Testis (tissue), 3 donors: ENCODE data around the gene PEAK3. TPM values are rescaled to one million over a fixed set of nuclear protein-coding genes. Genes with fewer than 3 reads are reported as not detected.

Source experiments
- DNase-seq: peaks from one replicate; pipeline ENCODE4 v3.0.0-alpha.2; 2019
- H3K27ac ChIP-seq, 2 donors: fragments of 200-600 bp; sonication (generic); one replicate each; pipeline ENCODE4 v1.5.1; 2019
- H3K27me3 ChIP-seq: fragments of 200-600 bp; sonication (generic); one replicate; pipeline ENCODE4 v1.5.1; 2019
- H3K36me3 ChIP-seq: fragments of 200-600 bp; sonication (generic); one replicate; pipeline ENCODE4 v1.5.1; 2017; ENCODE audit warnings: low read depth; ENCODE audit errors: missing control alignments
- H3K4me1 ChIP-seq: fragments of 200-600 bp; sonication (generic); one replicate; pipeline ENCODE4 v1.5.1; 2019
- H3K4me3 ChIP-seq, 2 donors: fragments of 200-600 bp; sonication (generic); one replicate each; pipeline ENCODE4 v1.5.1; 2017 to 2019
- H3K9me3 ChIP-seq: fragments of 200-600 bp; sonication (generic); one replicate; pipeline ENCODE4 v1.5.1; 2017
- POLR2A ChIP-seq: fragments of 450-650 bp; IDR thresholded peaks from one replicate; pipeline ENCODE4 v1.6.1; 2017; ENCODE audit warnings: antibody characterized with exemption, mild to moderate bottlenecking, moderate library complexity
- WGBS, 2 donors: methylation state at CpG; one replicate each; pipeline ENCODE4 v1.1.5; 2018; 5-methylcytosine and 5-hydroxymethylcytosine counted together
- intact Hi-C: fragments of 100-400 bp; cut with DNase I; formaldehyde crosslinking; loops from one replicate; pipeline ENCODE4 v1.15.1; 2023; ENCODE audit warnings: low total_unique reads
- polyA plus RNA-seq: library from polyadenylated mRNA; stranded (reverse); fragments of 350-450 nt; fragmentation: Illumina TruSeq; extraction: RNeasy Lipid Tissue Mini Kit (QIAGEN cat#74804); gene quantifications from one replicate; pipeline ENCODE4 v1.2.3, GENCODE V29; 2014; ENCODE audit warnings: low read depth, low replicate concordance; ENCODE audit not compliant: insufficient read depth
- total RNA-seq, 2 donors: library from RNA; depleted of rRNA; stranded (reverse); fragments of >200 nt; gene quantifications; one replicate each; pipeline ENCODE4 v1.2.3, GENCODE V29; 2016
- TF ChIP-seq, protein P1 (sequence below), 3 experiments: fragments of 450-650 bp in 2 of 3; fragments of 200-600 bp in 1 of 3; sonication (generic) in 1 of 3; IDR thresholded peaks; one replicate each; pipeline ENCODE4 v1.5.1; 2016 to 2019; ENCODE audit warnings: antibody characterized with exemption in 3 of 3, mild to moderate bottlenecking in 2 of 3, moderate library complexity in 1 of 3

Gene PEAK3
- total and polyA plus RNA-seq, 3 donors from 2014 or later: 0.16 to 0.55 (median 0.37) TPM

DNA sequence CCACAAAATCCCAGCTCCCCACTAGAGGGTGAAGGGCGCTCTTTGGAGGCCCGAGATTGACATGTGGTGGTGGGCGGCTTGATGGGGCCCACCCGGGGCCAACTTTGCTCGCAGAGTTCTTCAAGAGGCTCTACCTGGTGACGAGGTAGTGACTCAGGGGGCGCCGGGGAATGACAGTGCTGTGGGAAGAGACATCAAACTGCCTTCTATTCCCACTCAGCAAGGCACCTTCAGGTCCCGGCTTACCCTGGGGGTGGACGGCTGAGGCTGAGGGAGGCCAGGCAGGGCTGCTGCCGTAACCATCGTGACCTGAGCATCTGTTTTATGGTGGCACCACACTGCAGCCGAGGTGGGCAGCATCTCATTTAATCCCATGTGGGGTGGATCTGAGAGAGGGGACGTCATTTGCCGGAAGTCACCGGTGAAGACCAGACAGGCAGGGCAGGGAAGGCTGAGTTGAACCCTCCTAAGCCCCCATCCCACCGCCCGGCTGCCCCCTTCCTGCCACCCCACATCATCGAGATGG is 24.4 kb upstream of the PEAK3 start:
- DNase-seq: no peak
- H3K27me3 ChIP-seq: no peaks in the 10 kb centered on the region
- 79% methylated on average over 17 to 19 of the region's 19 CpGs for WGBS, 2 donors
- no peaks in the 10 kb centered on the region for H3K36me3 ChIP-seq
- no peak overlapping the region for H3K27ac ChIP-seq
- H3K4me3 ChIP-seq: no peak overlapping the region
- no peaks in the 10 kb centered on the region for H3K4me1 ChIP-seq
- no peaks in the 10 kb centered on the region for H3K9me3 ChIP-seq
- intact Hi-C loops: no loop called here
- no peak for TF ChIP-seq POLR2A
- TF ChIP-seq, protein P1, sequence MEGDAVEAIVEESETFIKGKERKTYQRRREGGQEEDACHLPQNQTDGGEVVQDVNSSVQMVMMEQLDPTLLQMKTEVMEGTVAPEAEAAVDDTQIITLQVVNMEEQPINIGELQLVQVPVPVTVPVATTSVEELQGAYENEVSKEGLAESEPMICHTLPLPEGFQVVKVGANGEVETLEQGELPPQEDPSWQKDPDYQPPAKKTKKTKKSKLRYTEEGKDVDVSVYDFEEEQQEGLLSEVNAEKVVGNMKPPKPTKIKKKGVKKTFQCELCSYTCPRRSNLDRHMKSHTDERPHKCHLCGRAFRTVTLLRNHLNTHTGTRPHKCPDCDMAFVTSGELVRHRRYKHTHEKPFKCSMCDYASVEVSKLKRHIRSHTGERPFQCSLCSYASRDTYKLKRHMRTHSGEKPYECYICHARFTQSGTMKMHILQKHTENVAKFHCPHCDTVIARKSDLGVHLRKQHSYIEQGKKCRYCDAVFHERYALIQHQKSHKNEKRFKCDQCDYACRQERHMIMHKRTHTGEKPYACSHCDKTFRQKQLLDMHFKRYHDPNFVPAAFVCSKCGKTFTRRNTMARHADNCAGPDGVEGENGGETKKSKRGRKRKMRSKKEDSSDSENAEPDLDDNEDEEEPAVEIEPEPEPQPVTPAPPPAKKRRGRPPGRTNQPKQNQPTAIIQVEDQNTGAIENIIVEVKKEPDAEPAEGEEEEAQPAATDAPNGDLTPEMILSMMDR (IDR thresholded peaks at IDR 0.05): no peak

DNA sequence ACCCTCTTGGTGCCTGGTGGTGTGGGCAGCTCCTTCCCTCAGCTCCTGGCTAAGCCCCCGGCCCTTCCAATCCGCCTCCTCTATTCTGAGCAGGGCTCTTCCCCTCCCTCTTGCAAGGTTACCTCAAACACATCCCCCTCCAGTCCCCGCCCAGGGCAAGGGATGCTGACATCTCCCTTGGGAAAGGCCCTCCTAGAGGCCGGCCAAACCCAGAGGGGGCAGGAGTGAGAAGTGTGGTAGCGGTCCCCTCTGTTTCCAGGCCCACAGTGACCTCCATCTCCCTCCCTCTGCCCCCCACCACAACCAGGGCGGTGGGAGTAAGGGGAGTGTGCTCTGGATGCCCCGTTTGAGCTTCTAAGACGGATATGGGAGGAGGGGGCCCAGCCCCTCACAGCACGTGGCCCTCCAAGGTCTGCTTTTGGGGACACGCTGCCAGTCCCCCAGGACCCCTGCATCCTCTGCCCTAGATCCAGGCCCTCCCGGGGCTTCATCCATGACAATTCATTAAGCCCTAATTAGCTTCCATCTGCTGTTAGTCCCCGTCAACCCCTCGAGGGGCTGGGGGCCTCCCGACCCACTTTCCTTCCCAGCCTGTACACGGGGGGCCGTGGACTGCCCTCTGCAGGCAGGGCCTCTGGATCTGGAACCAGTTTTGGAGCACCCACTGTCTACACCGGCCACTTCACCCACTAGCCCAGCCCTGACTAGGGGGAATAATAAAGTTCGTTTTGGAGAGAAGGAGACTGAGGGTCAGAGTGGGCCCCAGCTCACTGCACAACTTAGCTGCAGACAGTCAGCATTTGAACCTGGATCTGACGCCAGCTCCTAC is 23.7 kb upstream of the PEAK3 start:
- TF ChIP-seq POLR2A: no peak
- TF ChIP-seq, protein P1 (IDR thresholded peaks at IDR 0.05): no peak
- H3K27me3 ChIP-seq: no peaks in the 10 kb centered on the region
- intact Hi-C loops: no loop called here

DNA sequence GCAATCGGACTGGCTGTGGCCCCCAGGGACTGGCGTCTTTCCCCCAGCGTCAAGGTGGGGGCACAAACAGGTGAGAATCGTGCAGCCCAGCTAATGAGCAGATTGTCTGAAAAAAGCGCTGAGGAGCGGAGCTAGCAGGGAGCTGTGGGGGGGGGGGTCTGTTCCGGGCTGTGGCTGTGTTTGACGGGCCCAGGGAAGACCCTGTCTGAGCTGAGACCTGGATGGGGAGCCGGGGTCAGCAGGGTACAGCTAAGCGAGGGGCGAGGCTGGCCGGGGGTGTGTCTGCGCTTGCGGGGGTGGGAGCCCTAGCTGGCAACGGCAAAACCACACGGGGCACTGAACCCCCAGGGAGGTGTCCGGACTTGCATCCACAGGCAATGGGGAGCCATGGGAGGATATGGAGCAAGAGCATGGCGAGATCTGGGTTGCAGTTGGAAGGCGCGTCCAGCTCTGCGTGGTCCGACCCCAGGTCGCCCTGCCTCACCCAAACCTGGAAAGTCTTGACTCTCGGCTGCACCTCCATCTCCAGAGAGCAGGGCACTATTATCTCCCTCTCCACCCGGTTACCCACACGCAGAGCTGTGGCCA is 21.3 kb upstream of the PEAK3 start:
- intact Hi-C loops: no loop called here
- DNase-seq: no peak
- Histone ChIP-seq H3K4me1 (no peaks in the 10 kb centered on the region), H3K9me3 (no peaks in the 10 kb centered on the region), H3K27me3 (no peaks in the 10 kb centered on the region), H3K36me3 (no peaks in the 10 kb centered on the region), H3K4me3 (no peak overlapping the region), H3K27ac (no peak overlapping the region)
- WGBS, 2 donors: 76 to 85% methylated on average over 26 of the region's 26 CpGs
- TF ChIP-seq, protein P1 (IDR thresholded peaks at IDR 0.05): no peak
- no peak for TF ChIP-seq POLR2A

More for the DNA sequence above, 23.7 kb upstream of the PEAK3 start:
- H3K4me3 ChIP-seq: no peak overlapping the region
- no peaks in the 10 kb centered on the region for H3K4me1 ChIP-seq
- no peak overlapping the region for H3K27ac ChIP-seq
- no peaks in the 10 kb centered on the region for H3K9me3 ChIP-seq
- DNase-seq: no peak
- no peaks in the 10 kb centered on the region for H3K36me3 ChIP-seq
- 79 to 80% methylated on average over 16 to 19 of the region's 19 CpGs for WGBS, 2 donors

DNA sequence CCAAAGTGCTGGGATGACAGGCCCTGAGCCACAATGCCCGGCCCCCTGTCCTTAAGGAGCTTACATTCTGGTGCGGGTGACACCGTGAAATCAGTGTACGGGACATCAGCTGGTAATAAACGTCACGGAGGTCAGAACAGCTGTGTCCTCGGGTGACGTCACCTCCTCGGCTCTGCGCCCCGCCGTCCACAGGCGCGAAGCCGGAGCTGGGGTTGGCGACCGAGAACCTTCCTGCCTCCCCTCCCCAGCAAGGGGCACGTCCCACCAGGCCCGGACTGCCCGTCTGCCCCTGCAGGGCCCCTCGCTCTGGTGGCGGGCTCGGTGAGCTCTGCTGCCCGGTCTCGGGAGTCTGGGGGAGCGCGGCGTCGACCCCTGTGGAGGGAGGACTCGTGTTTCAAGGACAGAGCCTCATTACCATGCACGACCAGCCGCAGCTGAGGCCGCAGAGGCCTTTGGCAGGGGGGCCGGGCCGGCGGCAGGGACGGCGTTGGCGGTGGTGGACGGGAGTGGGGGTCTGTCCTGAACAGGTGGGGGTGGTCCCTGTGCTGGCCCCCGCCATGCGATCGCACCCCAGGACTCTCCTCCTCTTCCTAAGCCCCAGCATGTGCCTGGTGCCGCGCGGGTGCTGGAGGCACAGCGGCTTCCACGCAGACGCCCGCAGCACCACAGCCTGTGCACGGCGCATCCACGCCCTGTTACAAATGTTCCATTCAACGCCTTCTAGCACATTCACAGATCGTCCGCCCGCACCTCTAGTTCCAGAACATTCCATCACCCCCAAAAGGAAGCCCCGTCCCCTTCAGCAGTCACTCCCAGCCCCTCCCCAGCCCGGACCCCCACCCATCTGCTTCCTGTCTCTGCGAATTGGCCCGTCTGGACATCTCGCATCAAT is 20.6 kb upstream of the PEAK3 start:
- H3K9me3 ChIP-seq: no peaks in the 10 kb centered on the region
- H3K27me3 ChIP-seq: no peaks in the 10 kb centered on the region
- H3K27ac ChIP-seq: no peak overlapping the region
- 37 to 60% methylated on average over 35 to 58 of the region's 62 CpGs for WGBS, 2 donors
- H3K4me3 ChIP-seq: no peak overlapping the region
- H3K36me3 ChIP-seq: no peaks in the 10 kb centered on the region
- DNase-seq: no peak
- intact Hi-C loops: no loop called here
- H3K4me1 ChIP-seq: no peaks in the 10 kb centered on the region
- TF ChIP-seq, protein P1 (IDR thresholded peaks at IDR 0.05): no peak
- no peak for TF ChIP-seq POLR2A
